Measurements from ENCODE around the gene BDKRB2. TPM values are rescaled to one million over a fixed set of nuclear protein-coding genes. Genes with fewer than 3 reads are reported as not detected.

BDKRB2 gene
- total and polyA plus RNA-seq, 2 experiments from 2014 or later, result 0.14 to 0.21 TPM

DNA sequence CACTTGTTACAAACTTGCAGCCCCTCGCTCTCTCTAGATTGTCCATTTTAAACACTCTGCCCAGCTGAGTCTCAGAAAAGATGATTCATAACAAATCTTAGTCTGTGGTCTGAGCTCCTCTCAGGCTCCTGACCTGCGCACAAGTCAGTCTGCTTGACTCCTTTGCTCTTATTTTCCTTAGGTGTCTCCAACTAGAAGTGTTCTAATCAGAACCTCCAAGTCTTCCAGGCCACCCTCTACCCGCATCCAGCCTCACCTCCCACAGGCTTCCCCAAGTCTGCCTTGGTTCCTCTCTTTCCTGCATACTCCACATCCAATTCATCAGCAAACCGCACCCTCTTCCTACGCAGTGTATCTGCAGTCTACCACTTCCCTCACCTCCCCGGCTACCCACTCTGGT, 42.4 kb upstream of the BDKRB2 start (continued):
- TF ChIP-seq, protein P1, sequence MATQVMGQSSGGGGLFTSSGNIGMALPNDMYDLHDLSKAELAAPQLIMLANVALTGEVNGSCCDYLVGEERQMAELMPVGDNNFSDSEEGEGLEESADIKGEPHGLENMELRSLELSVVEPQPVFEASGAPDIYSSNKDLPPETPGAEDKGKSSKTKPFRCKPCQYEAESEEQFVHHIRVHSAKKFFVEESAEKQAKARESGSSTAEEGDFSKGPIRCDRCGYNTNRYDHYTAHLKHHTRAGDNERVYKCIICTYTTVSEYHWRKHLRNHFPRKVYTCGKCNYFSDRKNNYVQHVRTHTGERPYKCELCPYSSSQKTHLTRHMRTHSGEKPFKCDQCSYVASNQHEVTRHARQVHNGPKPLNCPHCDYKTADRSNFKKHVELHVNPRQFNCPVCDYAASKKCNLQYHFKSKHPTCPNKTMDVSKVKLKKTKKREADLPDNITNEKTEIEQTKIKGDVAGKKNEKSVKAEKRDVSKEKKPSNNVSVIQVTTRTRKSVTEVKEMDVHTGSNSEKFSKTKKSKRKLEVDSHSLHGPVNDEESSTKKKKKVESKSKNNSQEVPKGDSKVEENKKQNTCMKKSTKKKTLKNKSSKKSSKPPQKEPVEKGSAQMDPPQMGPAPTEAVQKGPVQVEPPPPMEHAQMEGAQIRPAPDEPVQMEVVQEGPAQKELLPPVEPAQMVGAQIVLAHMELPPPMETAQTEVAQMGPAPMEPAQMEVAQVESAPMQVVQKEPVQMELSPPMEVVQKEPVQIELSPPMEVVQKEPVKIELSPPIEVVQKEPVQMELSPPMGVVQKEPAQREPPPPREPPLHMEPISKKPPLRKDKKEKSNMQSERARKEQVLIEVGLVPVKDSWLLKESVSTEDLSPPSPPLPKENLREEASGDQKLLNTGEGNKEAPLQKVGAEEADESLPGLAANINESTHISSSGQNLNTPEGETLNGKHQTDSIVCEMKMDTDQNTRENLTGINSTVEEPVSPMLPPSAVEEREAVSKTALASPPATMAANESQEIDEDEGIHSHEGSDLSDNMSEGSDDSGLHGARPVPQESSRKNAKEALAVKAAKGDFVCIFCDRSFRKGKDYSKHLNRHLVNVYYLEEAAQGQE (IDR thresholded peaks at IDR 0.05; ENCODE audit: unreplicated experiment), result no peak
- TF ChIP-seq, protein P2, sequence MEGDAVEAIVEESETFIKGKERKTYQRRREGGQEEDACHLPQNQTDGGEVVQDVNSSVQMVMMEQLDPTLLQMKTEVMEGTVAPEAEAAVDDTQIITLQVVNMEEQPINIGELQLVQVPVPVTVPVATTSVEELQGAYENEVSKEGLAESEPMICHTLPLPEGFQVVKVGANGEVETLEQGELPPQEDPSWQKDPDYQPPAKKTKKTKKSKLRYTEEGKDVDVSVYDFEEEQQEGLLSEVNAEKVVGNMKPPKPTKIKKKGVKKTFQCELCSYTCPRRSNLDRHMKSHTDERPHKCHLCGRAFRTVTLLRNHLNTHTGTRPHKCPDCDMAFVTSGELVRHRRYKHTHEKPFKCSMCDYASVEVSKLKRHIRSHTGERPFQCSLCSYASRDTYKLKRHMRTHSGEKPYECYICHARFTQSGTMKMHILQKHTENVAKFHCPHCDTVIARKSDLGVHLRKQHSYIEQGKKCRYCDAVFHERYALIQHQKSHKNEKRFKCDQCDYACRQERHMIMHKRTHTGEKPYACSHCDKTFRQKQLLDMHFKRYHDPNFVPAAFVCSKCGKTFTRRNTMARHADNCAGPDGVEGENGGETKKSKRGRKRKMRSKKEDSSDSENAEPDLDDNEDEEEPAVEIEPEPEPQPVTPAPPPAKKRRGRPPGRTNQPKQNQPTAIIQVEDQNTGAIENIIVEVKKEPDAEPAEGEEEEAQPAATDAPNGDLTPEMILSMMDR (conservative IDR thresholded peaks at IDR 0.05; ENCODE audit: low read depth in 2 of 2), result no peak
- TF ChIP-seq NANOG (IDR thresholded peaks at IDR 0.05; ENCODE audit: borderline replicate concordance) (no peak), EZH2phosphoT487 (IDR thresholded peaks at IDR 0.05; ENCODE audit: unreplicated experiment) (no peak)

DNA sequence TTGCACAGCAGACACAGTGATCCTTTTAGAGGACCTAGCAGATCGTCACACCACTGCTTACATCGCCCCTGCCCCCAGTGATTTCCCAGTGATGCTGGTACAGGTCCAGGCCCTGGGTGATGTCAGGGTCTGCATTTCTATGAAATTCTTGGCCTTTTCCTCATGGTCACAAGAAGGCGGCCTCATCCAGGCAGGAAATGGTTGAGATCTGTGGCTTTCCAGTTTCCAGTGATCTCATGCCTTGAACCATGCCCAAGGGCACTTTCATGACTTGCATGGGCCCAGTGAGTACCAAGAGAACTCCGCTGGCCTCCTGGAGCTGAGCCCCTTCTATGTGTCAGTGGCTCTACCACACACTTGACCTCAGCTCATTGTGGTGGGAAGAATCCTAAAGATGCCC, 41.9 kb upstream of the BDKRB2 start:
- no peak overlapping the region for H3K4me2 ChIP-seq
- no peaks in the 10 kb centered on the region for H3K27me3 ChIP-seq (ENCODE audit: insufficient read depth)
- H3K27ac Mint-ChIP-seq, result no peak overlapping the region
- no peak overlapping the region for H3K4me3 Mint-ChIP-seq
- no peaks in the 10 kb centered on the region for H4K20me1 ChIP-seq (replicated peaks; ENCODE audit: insufficient read depth)
- no peaks in the 10 kb centered on the region for H3F3A ChIP-seq (replicated peaks; ENCODE audit: low read depth)
- DNase-seq (ENCODE audit: low spot score), result no peak
- H3K4me1 Mint-ChIP-seq, result no peaks in the 10 kb centered on the region
- H3K36me3 ChIP-seq (ENCODE audit: insufficient read depth), result no peaks in the 10 kb centered on the region
- H3K27me3 Mint-ChIP-seq (ENCODE audit: insufficient read depth, low read depth, poor library complexity), result peaks cover 6% of the 10 kb centered on the region
- no peaks in the 10 kb centered on the region for H3K9me2 ChIP-seq (ENCODE audit: insufficient read depth)
- no peaks in the 10 kb centered on the region for H3K79me2 ChIP-seq (replicated peaks; ENCODE audit: insufficient read depth)
- no peak overlapping the region for H3K27ac ChIP-seq (ENCODE audit: low read depth)
- no peak overlapping the region for H3K4me3 ChIP-seq
- no peak overlapping the region for H2AFZ ChIP-seq
- ATAC-seq, result no peak
- H3K9me3 Mint-ChIP-seq, result no peaks in the 10 kb centered on the region
- no peaks in the 10 kb centered on the region for H3K4me1 ChIP-seq (ENCODE audit: insufficient read depth)
- H3K36me3 Mint-ChIP-seq (ENCODE audit: low read depth), result no peaks in the 10 kb centered on the region
- no peak for TF ChIP-seq EZH2phosphoT487 (IDR thresholded peaks at IDR 0.05; ENCODE audit: unreplicated experiment)
- TF ChIP-seq CREB1 (CRISPR knock-in tag; IDR thresholded peaks at IDR 0.05; ENCODE audit: low read depth), result no peak
- TF ChIP-seq JUNB (IDR thresholded peaks at IDR 0.05; ENCODE audit: unreplicated experiment), result no peak
- TF ChIP-seq, protein P3, sequence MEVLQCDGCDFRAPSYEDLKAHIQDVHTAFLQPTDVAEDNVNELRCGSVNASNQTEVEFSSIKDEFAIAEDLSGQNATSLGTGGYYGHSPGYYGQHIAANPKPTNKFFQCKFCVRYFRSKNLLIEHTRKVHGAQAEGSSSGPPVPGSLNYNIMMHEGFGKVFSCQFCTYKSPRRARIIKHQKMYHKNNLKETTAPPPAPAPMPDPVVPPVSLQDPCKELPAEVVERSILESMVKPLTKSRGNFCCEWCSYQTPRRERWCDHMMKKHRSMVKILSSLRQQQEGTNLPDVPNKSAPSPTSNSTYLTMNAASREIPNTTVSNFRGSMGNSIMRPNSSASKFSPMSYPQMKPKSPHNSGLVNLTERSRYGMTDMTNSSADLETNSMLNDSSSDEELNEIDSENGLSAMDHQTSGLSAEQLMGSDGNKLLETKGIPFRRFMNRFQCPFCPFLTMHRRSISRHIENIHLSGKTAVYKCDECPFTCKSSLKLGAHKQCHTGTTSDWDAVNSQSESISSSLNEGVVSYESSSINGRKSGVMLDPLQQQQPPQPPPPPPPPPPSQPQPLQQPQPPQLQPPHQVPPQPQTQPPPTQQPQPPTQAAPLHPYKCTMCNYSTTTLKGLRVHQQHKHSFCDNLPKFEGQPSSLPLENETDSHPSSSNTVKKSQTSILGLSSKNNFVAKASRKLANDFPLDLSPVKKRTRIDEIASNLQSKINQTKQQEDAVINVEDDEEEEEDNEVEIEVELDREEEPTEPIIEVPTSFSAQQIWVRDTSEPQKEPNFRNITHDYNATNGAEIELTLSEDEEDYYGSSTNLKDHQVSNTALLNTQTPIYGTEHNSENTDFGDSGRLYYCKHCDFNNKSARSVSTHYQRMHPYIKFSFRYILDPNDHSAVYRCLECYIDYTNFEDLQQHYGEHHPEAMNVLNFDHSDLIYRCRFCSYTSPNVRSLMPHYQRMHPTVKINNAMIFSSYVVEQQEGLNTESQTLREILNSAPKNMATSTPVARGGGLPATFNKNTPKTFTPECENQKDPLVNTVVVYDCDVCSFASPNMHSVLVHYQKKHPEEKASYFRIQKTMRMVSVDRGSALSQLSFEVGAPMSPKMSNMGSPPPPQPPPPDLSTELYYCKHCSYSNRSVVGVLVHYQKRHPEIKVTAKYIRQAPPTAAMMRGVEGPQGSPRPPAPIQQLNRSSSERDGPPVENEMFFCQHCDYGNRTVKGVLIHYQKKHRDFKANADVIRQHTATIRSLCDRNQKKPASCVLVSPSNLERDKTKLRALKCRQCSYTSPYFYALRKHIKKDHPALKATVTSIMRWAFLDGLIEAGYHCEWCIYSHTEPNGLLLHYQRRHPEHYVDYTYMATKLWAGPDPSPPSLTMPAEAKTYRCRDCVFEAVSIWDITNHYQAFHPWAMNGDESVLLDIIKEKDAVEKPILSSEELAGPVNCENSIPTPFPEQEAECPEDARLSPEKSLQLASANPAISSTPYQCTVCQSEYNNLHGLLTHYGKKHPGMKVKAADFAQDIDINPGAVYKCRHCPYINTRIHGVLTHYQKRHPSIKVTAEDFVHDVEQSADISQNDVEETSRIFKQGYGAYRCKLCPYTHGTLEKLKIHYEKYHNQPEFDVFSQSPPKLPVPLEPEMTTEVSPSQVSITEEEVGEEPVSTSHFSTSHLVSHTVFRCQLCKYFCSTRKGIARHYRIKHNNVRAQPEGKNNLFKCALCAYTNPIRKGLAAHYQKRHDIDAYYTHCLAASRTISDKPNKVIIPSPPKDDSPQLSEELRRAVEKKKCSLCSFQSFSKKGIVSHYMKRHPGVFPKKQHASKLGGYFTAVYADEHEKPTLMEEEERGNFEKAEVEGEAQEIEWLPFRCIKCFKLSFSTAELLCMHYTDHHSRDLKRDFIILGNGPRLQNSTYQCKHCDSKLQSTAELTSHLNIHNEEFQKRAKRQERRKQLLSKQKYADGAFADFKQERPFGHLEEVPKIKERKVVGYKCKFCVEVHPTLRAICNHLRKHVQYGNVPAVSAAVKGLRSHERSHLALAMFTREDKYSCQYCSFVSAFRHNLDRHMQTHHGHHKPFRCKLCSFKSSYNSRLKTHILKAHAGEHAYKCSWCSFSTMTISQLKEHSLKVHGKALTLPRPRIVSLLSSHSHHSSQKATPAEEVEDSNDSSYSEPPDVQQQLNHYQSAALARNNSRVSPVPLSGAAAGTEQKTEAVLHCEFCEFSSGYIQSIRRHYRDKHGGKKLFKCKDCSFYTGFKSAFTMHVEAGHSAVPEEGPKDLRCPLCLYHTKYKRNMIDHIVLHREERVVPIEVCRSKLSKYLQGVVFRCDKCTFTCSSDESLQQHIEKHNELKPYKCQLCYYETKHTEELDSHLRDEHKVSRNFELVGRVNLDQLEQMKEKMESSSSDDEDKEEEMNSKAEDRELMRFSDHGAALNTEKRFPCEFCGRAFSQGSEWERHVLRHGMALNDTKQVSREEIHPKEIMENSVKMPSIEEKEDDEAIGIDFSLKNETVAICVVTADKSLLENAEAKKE (CRISPR knock-in tag; IDR thresholded peaks at IDR 0.05), result no peak
- no peak for TF ChIP-seq NANOG (IDR thresholded peaks at IDR 0.05; ENCODE audit: borderline replicate concordance)
- no peak for TF ChIP-seq EZH2 (IDR thresholded peaks at IDR 0.05; ENCODE audit: low read depth, unreplicated experiment)
- TF ChIP-seq POLR2AphosphoS5 (IDR thresholded peaks at IDR 0.05; ENCODE audit: low read depth), result no peak
- TF ChIP-seq, protein P2 (conservative IDR thresholded peaks at IDR 0.05; ENCODE audit: low read depth in 2 of 2), result no peak

All from GM23338 (cell line).